HEK293T (cell line): ENCODE data around the gene P2RY14.

Experiments used
- CTCF ChIA-PET: fragments of 350-600 bp; formaldehyde crosslinking; extraction: SDS; loops from one replicate; lab custom pipeline; 2021; ENCODE audit warnings: antibody characterized with exemption, inconsistent platforms; lab: Yijun Ruan, JAX
- POLR2A ChIA-PET: fragments of 350-600 bp; formaldehyde crosslinking; extraction: SDS; loops from one replicate; lab custom pipeline; 2020; ENCODE audit warnings: antibody characterized with exemption, inconsistent platforms; lab: Yijun Ruan, JAX
- DNase-seq: peaks from one replicate; pipeline ENCODE4 v3.0.0; 2012; ENCODE audit warnings: mixed read lengths; ENCODE audit errors: extremely low spot score
- ARNT ChIP-seq: fragments of 450-650 bp; IDR thresholded peaks from 2 replicates; pipeline ENCODE4 v1.6.1; 2017; ENCODE audit warnings: mild to moderate bottlenecking
- BHLHE40 ChIP-seq: fragments of 450-650 bp; IDR thresholded peaks from 2 replicates; pipeline ENCODE4 v1.6.1; 2016; ENCODE audit warnings: mild to moderate bottlenecking, moderate library complexity, borderline replicate concordance
- CTBP1 ChIP-seq: fragments of 450-650 bp; IDR thresholded peaks from 2 replicates; pipeline ENCODE4 v1.6.1; 2016; ENCODE audit warnings: borderline replicate concordance
- ELF4 ChIP-seq: fragments of 450-650 bp; IDR thresholded peaks from 2 replicates; pipeline ENCODE4 v1.6.1; 2017; ENCODE audit warnings: antibody characterized with exemption
- FOXA1 ChIP-seq: fragments of 450-650 bp; IDR thresholded peaks from 2 replicates; pipeline ENCODE4 v1.6.1; 2016; ENCODE audit warnings: mild to moderate bottlenecking
- FOXK2 ChIP-seq: fragments of 450-650 bp; IDR thresholded peaks from 2 replicates; pipeline ENCODE4 v1.6.1; 2016; ENCODE audit warnings: mild to moderate bottlenecking
- FOXM1 ChIP-seq: fragments of 450-650 bp; IDR thresholded peaks from 2 replicates; pipeline ENCODE4 v1.6.1; 2017; ENCODE audit warnings: mild to moderate bottlenecking, borderline replicate concordance
- HDGF ChIP-seq: fragments of 450-650 bp; IDR thresholded peaks from 2 replicates; pipeline ENCODE4 v1.6.1; 2017; ENCODE audit warnings: antibody characterized with exemption, borderline replicate concordance
- L3MBTL2 ChIP-seq: fragments of 450-650 bp; conservative IDR thresholded peaks from 2 replicates; pipeline ENCODE4 v1.6.1; 2016; ENCODE audit warnings: mild to moderate bottlenecking
- LEF1 ChIP-seq: fragments of 450-650 bp; IDR thresholded peaks from 2 replicates; pipeline ENCODE4 v1.6.1; 2017; ENCODE audit warnings: mild to moderate bottlenecking, borderline replicate concordance
- NFRKB ChIP-seq: fragments of 450-650 bp; IDR thresholded peaks from 2 replicates; pipeline ENCODE4 v1.6.1; 2016; ENCODE audit warnings: mild to moderate bottlenecking, moderate library complexity
- SP1 ChIP-seq: fragments of 450-650 bp; IDR thresholded peaks from 2 replicates; pipeline ENCODE4 v1.6.1; 2017
- SUZ12 ChIP-seq: fragments of 450-650 bp; IDR thresholded peaks from 2 replicates; pipeline ENCODE4 v1.6.1; 2016; ENCODE audit warnings: mild to moderate bottlenecking
- TARDBP ChIP-seq: fragments of 450-650 bp; IDR thresholded peaks from 2 replicates; pipeline ENCODE4 v1.6.1; 2016
- ZNF384 ChIP-seq: fragments of 450-650 bp; IDR thresholded peaks from 2 replicates; pipeline ENCODE4 v1.6.1; 2016
- TF ChIP-seq, protein P1 (sequence below): fragments of 450-650 bp; IDR thresholded peaks from 2 replicates; pipeline ENCODE4 v1.6.1; 2016

Gene P2RY14

GRCh38 chr3:151303751-151304150, 25.4 kb upstream of the P2RY14 start:
- DNase-seq = no peak
- ChIA-PET POLR2A (no interaction called here), CTCF (no interaction called here)
- TF ChIP-seq SP1 = no peak
- no peak for TF ChIP-seq ELF4
- TF ChIP-seq LEF1 = no peak

DNA sequence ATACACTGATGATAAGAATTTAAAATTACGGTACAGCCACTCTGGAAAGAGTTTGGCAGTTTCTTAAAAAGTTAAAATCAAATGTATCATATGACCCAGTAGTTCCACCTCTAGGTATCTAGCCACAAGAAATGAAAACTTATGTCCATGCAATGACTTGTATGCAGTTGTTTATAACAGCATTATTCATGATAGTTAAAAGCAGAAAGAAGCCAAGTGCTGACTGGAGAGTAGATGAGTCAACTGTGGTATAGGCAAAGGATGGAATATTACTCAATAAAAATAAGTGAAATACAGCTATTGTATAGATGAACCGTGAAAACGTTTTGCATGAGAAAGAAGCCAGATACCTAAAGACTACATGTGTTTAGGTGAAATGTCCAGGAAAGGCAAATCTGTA, 23.4 kb upstream of the P2RY14 start:
- DNase-seq = no peak
- TF ChIP-seq FOXA1 (no peak), FOXM1 (no peak), TARDBP (no peak), ELF4 (no peak), HDGF (no peak), BHLHE40 (no peak), NFRKB (no peak), FOXK2 (no peak), CTBP1 (no peak), L3MBTL2 (no peak), LEF1 (no peak), SP1 (no peak), SUZ12 (no peak), ZNF384 (no peak), ARNT (no peak)
- TF ChIP-seq, protein P1, sequence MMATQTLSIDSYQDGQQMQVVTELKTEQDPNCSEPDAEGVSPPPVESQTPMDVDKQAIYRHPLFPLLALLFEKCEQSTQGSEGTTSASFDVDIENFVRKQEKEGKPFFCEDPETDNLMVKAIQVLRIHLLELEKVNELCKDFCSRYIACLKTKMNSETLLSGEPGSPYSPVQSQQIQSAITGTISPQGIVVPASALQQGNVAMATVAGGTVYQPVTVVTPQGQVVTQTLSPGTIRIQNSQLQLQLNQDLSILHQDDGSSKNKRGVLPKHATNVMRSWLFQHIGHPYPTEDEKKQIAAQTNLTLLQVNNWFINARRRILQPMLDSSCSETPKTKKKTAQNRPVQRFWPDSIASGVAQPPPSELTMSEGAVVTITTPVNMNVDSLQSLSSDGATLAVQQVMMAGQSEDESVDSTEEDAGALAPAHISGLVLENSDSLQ = no peak
- ChIA-PET POLR2A (no interaction called here), CTCF (no interaction called here)

DNA sequence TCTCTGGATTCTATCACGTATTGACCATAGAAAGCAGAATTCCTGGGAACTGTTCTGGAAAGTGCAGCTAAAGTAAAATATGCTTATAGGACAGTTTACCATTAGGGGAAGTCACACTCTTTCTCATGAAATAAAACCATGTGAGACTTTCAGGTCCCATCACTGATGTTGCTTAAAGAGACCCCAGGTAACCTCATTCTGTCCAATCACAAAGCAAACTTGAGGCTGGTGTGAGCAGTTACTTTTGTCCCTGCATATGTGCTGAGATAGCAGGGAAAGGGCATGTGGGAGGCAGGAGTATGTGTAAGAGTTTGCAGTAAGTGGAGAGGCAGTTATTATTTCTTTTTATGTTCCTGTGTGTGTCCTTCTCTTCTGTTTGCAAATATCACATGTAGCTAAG, 22.2 kb upstream of the P2RY14 start:
- CTCF ChIA-PET = no interaction called here
- POLR2A ChIA-PET = no interaction called here
- no peak for DNase-seq
- TF ChIP-seq L3MBTL2 (no peak), CTBP1 (no peak), FOXM1 (no peak), SP1 (no peak)

DNA sequence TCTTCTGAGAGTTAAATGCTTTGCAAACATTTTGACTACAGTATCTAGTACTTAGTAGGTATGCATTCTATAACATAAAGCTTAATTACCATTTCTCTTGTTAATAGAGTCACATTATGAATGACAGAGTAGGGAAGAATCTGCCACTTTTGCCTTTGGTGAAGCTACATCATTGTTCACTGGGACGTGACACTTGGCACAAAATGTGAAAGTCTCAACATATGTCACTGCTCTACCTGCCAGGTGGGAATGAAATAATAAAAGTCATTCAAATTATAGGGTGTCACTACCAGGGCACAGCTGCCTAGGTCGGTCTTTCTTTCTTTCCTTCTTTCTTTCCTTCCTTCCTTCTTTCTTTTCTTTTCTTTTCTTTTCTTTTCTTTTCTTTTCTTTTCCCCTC, 20.7 kb upstream of the P2RY14 start:
- CTCF ChIA-PET = no interaction called here
- POLR2A ChIA-PET = no interaction called here
- TF ChIP-seq CTBP1 = no peak
- no peak for TF ChIP-seq HDGF
- no peak for TF ChIP-seq FOXK2
- TF ChIP-seq ELF4 = no peak
- no peak for TF ChIP-seq ZNF384
- TF ChIP-seq, protein P1 = no peak
- TF ChIP-seq TARDBP = no peak
- TF ChIP-seq FOXM1 = no peak
- no peak for TF ChIP-seq L3MBTL2
- no peak for TF ChIP-seq LEF1
- no peak for TF ChIP-seq BHLHE40
- TF ChIP-seq FOXA1 = no peak
- no peak for TF ChIP-seq ARNT
- no peak for TF ChIP-seq SP1
- no peak for TF ChIP-seq NFRKB
- DNase-seq = no peak

DNA sequence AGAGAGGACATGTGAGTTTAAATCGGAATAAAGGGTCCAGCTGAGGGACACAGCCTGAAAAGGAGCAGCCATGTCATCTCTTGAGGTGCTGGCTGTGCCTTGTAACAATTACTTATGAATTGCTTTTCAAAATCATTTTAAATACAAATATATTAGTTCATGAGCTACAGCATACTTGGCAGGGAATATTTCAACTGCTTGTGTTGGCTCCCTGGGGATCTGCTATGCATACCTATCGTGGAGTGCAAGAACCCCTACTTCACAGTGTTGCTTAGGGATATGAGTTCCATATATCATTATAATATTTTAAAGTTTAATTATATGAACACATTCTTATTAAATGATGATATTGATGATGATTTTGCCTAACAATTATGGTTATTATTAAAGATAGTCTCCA, 19.1 kb upstream of the P2RY14 start:
- TF ChIP-seq FOXM1 (no peak), LEF1 (no peak), SUZ12 (no peak), FOXK2 (no peak), SP1 (no peak), ZNF384 (no peak), TARDBP (no peak), NFRKB (no peak), CTBP1 (no peak), ELF4 (no peak), HDGF (no peak), L3MBTL2 (no peak), FOXA1 (no peak), BHLHE40 (no peak), ARNT (no peak)
- TF ChIP-seq, protein P1 = no peak
- POLR2A ChIA-PET = no interaction called here
- CTCF ChIA-PET = no interaction called here
- no peak for DNase-seq

- no peak for DNase-seq
- ChIA-PET CTCF (no interaction called here), POLR2A (no interaction called here)
Measured at GRCh38 chr3:151296226-151296625, 17.9 kb upstream of the P2RY14 start.

DNA sequence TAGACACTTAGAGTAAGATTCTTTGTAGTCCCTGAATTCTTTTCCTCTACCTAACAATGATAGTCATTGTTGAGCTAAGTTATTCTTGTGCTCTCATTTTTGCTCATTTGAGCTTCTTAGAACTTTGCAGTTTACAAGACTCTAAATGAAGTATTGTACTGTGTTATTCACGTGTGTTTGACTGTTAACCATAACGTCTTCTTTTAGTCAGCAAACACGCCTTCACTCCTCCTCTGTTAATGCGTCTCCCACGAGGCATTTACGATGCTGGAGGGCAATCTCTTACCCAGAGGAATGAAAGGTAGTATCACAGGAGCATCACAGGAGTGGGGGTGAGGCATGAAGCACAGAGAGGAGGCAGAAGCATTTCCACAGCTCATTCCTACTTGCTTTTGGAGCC, 14.8 kb upstream of the P2RY14 start:
- TF ChIP-seq SUZ12 (no peak), FOXM1 (no peak), SP1 (no peak), LEF1 (no peak), NFRKB (no peak), L3MBTL2 (no peak), TARDBP (no peak), CTBP1 (no peak), ZNF384 (no peak), BHLHE40 (no peak), HDGF (no peak), FOXA1 (no peak), ARNT (no peak)
- TF ChIP-seq, protein P1 = no peak
- ChIA-PET CTCF (interaction anchor here (0.6 kb wide), 1 partner anchor 137 kb away, joined by 3 read pairs; no protein-coding TSS in a partner anchor), POLR2A (no interaction called here)
- DNase-seq = no peak

More at GRCh38 chr3:151296226-151296625, 17.9 kb upstream of the P2RY14 start:
- TF ChIP-seq L3MBTL2 (no peak), NFRKB (no peak), BHLHE40 (no peak), CTBP1 (no peak), HDGF (no peak), ARNT (no peak), SP1 (no peak)
